RWPE2 (cell line): ENCODE measurements around the gene SCN7A.

ENCODE experiments used
- ATAC-seq: fragments of 200-7000 bp; cut with Tn5 transposase; 3 replicates; pipeline ENCODE4 v1.9.1; 2021; ENCODE audit warnings: low read depth
- DNase-seq: peaks from one replicate; pipeline ENCODE4 v3.0.0-alpha.2; 2020; ENCODE audit warnings: low spot score
- H3K27ac ChIP-seq: fragments of 450-650 bp; 2 replicates; pipeline ENCODE4 v1.5.1; 2017; ENCODE audit warnings: mild to moderate bottlenecking; ENCODE audit not compliant: poor library complexity, severe bottlenecking
- H3K27me3 ChIP-seq: fragments of 250-450 bp; sonication (Bioruptor Pico); 2 replicates; pipeline ENCODE4 v1.5.1; 2021; ENCODE audit warnings: mild to moderate bottlenecking, moderate library complexity; ENCODE audit not compliant: insufficient read depth, poor library complexity, severe bottlenecking
- H3K36me3 ChIP-seq: fragments of 250-450 bp; sonication (Bioruptor Pico); 2 replicates; pipeline ENCODE4 v1.5.1; 2020; ENCODE audit warnings: low read depth, mild to moderate bottlenecking, moderate library complexity
- H3K4me1 ChIP-seq: fragments of 250-450 bp; sonication (Bioruptor Pico); 2 replicates; pipeline ENCODE4 v1.5.1; 2021; ENCODE audit warnings: mild to moderate bottlenecking, moderate library complexity; ENCODE audit not compliant: insufficient read depth, poor library complexity, severe bottlenecking
- H3K4me3 ChIP-seq: fragments of 250-450 bp; sonication (Bioruptor Pico); 2 replicates; pipeline ENCODE4 v1.5.1; 2021; ENCODE audit warnings: mild to moderate bottlenecking, moderate library complexity; ENCODE audit not compliant: severe bottlenecking
- H3K9me3 ChIP-seq: fragments of 250-450 bp; sonication (Bioruptor Pico); 2 replicates; pipeline ENCODE4 v1.5.1; 2021; ENCODE audit warnings: mild to moderate bottlenecking, moderate library complexity; ENCODE audit not compliant: severe bottlenecking
- CTCF ChIP-seq: fragments of 450-650 bp; IDR thresholded peaks from one replicate; pipeline ENCODE4 v1.5.1; 2017; ENCODE audit warnings: mild to moderate bottlenecking, moderate library complexity; ENCODE audit not compliant: poor library complexity, severe bottlenecking

SCN7A gene

GRCh38 chr2:166373539-166373938 lies 120.5 kb downstream of the SCN7A start:
- no peak for TF ChIP-seq CTCF
- no peaks in the 10 kb centered on the region for H3K9me3 ChIP-seq
- H3K4me3 ChIP-seq: no peak overlapping the region
- DNase-seq: no peak
- peaks cover 14% of the 10 kb centered on the region for H3K27me3 ChIP-seq
- H3K36me3 ChIP-seq: no peaks in the 10 kb centered on the region
- ATAC-seq: no peak
- no peak overlapping the region for H3K27ac ChIP-seq
- H3K4me1 ChIP-seq: no peaks in the 10 kb centered on the region

DNA sequence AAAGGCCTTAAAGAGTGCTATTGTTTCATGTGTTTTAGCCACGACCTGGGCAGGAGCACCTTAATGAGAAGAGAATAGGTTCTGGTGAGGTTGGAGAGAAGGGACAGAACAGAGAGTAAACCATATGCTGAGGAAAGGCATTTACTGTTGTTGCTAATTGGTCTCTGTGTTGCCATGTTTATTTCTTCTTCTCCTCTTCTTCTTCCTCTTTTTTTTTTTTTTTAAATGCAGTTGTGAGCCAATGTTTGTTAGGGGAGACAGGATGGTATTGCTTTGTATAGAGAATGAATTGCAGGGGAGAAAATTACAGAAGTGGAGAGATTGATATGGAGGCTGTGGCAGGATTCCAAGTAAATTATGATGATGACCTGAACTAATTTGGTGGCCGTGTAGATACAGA lies 120.9 kb downstream of the SCN7A start:
- no peaks in the 10 kb centered on the region for H3K9me3 ChIP-seq
- no peak overlapping the region for H3K4me3 ChIP-seq
- no peak for DNase-seq
- no peaks in the 10 kb centered on the region for H3K4me1 ChIP-seq
- H3K36me3 ChIP-seq: no peaks in the 10 kb centered on the region
- no peak overlapping the region for H3K27ac ChIP-seq
- ATAC-seq: no peak
- TF ChIP-seq CTCF: no peak
- peaks cover 14% of the 10 kb centered on the region for H3K27me3 ChIP-seq

GRCh38 chr2:166372046-166372445 lies 122.0 kb downstream of the SCN7A start:
- Histone ChIP-seq H3K27me3 (peaks cover 10% of the 10 kb centered on the region), H3K27ac (no peak overlapping the region), H3K4me1 (no peaks in the 10 kb centered on the region), H3K4me3 (no peak overlapping the region), H3K9me3 (no peaks in the 10 kb centered on the region), H3K36me3 (no peaks in the 10 kb centered on the region)
- ATAC-seq (no peak), DNase-seq (no peak)
- no peak for TF ChIP-seq CTCF

- ATAC-seq (no peak), DNase-seq (no peak)
- H3K9me3 ChIP-seq: no peaks in the 10 kb centered on the region
- H3K4me3 ChIP-seq: no peak overlapping the region
- TF ChIP-seq CTCF: no peak
- H3K27me3 ChIP-seq: no peaks in the 10 kb centered on the region
- peaks cover 8% of the 10 kb centered on the region for H3K4me1 ChIP-seq
- no peaks in the 10 kb centered on the region for H3K36me3 ChIP-seq
- H3K27ac ChIP-seq: no peak overlapping the region
Measured at GRCh38 chr2:166365803-166366420, 128.1 kb downstream of the SCN7A start.

DNA sequence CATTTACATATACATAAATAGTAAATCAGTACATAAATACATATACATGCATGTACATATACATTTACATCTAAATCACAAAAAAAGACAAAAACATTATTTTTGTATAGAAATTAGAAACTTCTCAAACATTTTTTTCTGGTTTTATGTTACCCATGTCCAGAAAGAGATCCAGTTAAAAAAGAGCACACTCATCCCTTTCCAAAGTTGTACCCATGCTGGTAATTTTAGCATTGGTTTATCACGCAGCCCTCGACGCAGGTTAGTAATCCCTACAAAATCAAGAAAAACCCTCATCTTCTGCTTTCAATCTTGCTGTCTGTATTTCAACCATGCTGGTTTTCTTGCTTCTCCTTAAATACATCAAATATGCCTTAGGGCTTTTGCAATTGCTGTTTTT lies 128.8 kb downstream of the SCN7A start:
- ATAC-seq (no peak), DNase-seq (no peak)
- Histone ChIP-seq H3K27ac (no peak overlapping the region), H3K9me3 (no peaks in the 10 kb centered on the region), H3K4me1 (peaks cover 8% of the 10 kb centered on the region), H3K36me3 (no peaks in the 10 kb centered on the region), H3K27me3 (no peaks in the 10 kb centered on the region), H3K4me3 (no peak overlapping the region)
- no peak for TF ChIP-seq CTCF
